ENCODE results near the gene KHSRP. TPM values are rescaled to one million over a fixed set of nuclear protein-coding genes. Genes with fewer than 3 reads are reported as not detected.

KHSRP gene
- total RNA-seq, 1 donor from 2014 or later: 152 TPM

DNA sequence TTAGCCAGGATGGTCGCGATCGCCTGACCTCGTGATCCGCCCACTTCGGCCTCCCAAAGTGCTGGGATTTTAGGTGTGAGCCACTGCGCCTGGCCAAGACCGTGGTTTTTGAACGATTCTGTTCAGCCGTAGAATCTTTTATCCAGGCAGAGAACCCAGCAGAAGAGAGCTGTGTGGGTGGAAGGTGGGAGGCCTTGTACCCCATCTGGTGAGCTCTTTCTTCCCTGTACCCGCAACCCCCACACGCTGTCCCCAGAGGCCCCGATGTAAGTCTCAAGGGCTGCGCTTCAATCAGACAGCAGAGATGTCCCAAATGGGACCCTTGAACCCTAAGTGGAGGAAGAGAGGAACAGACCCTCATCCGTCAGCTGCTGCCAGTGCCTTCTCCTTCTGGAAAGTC is 31.3 kb upstream of the KHSRP start:
- Histone ChIP-seq H3K4me3 (no peak overlapping the region), H3K4me1 (peaks cover 0 to 3% of the 10 kb centered on the region in 2 donors), H3K9me3 (peaks cover 0 to 5% of the 10 kb centered on the region in 2 donors), H3K27ac (no peak overlapping the region), H3K36me3 (peaks cover 28 to 49% of the 10 kb centered on the region in 2 donors), H3K27me3 (no peaks in the 10 kb centered on the region)
- intact Hi-C loops (cut with DNase I): no loop called here
- no peak for DNase-seq (ENCODE audit: low spot score in 2 of 2)
- TF ChIP-seq, protein P1, sequence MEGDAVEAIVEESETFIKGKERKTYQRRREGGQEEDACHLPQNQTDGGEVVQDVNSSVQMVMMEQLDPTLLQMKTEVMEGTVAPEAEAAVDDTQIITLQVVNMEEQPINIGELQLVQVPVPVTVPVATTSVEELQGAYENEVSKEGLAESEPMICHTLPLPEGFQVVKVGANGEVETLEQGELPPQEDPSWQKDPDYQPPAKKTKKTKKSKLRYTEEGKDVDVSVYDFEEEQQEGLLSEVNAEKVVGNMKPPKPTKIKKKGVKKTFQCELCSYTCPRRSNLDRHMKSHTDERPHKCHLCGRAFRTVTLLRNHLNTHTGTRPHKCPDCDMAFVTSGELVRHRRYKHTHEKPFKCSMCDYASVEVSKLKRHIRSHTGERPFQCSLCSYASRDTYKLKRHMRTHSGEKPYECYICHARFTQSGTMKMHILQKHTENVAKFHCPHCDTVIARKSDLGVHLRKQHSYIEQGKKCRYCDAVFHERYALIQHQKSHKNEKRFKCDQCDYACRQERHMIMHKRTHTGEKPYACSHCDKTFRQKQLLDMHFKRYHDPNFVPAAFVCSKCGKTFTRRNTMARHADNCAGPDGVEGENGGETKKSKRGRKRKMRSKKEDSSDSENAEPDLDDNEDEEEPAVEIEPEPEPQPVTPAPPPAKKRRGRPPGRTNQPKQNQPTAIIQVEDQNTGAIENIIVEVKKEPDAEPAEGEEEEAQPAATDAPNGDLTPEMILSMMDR (IDR thresholded peaks at IDR 0.05): no peak

DNA sequence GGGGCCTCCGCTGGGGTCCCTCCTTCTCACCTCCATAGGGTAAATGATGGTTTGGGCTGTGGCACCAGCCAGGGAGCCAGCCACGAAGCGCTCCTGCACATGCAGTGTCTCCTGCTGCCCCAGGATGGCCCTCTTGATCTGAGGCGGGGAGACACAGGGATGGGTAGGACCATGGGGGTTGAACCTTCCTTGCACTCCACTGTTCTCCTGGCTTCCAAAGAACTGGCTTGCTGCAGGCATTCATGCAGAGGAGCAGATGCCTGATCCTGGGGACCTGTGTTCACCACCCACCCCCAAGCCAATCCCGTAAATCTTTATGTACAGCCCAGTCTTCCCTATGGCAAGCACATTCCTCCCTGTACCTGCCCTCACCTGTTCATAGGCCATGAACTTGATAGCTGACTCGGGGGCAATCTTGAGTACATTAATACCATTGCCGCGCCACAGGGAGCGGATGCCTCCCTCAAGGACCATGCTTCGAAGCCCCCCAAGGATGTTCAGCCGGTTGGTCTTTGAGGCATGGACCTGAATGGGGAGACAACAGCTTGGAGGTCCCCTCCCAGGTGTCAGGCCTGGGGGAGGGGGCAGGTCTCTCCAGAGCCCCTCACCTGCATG is 29.4 kb upstream of the KHSRP start:
- intact Hi-C loops (cut with DNase I): no loop called here
- peaks cover 28 to 54% of the 10 kb centered on the region in 2 donors for H3K36me3 ChIP-seq

DNA sequence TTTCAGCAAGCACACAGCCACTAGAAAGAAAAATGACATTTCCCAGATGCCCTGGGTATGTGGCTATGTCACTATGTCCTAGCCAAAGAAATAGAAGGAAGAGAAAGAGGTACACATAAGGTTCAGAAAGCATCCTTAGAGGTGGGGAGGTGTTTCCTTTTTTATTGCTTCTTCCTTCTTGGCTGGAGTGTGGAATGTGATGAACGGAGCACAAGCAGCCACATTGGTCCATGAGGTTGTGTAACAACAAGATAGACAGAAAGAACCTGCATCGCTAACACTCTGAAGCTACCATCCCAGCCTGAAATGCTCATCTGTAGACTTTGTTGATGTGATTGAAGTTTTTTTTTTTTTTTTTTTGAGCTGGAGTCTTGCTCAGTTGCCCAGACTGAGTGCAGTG is 28.3 kb upstream of the KHSRP start:
- intact Hi-C loops (cut with DNase I): no loop called here
- DNase-seq (ENCODE audit: low spot score in 2 of 2): no peak
- Histone ChIP-seq H3K27me3 (no peaks in the 10 kb centered on the region), H3K36me3 (peaks cover 28 to 54% of the 10 kb centered on the region in 2 donors), H3K4me1 (no peaks in the 10 kb centered on the region), H3K27ac (no peak overlapping the region), H3K4me3 (no peak overlapping the region), H3K9me3 (peaks cover 0 to 5% of the 10 kb centered on the region in 2 donors)
- TF ChIP-seq, protein P1 (IDR thresholded peaks at IDR 0.05): no peak

More for the DNA sequence above, 29.4 kb upstream of the KHSRP start:
- TF ChIP-seq, protein P1 (IDR thresholded peaks at IDR 0.05): no peak
- Histone ChIP-seq H3K9me3 (peaks cover 0 to 5% of the 10 kb centered on the region in 2 donors), H3K27me3 (no peaks in the 10 kb centered on the region), H3K27ac (no peak overlapping the region), H3K4me3 (no peak overlapping the region), H3K4me1 (no peaks in the 10 kb centered on the region)
- DNase-seq (ENCODE audit: low spot score in 2 of 2): no peak

DNA sequence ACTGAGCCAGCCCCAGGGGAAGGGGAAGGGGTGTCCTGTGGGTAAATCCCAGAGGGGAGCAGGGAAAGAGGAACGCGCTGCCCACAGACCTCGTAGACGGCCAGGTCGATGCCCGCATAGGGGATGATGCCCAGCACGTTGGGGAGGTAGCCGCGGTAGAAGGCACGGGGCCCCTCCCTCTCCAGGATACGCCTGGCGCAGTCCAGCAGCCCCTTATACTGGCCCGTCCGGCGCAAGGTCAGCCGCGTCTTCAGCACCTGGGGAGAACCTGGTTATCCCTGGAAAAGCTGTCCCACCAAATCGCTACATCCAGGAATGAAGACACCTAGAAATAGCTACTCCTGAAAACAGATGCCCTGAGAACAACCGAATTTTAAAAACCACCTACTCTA is 27.6 kb upstream of the KHSRP start:
- Histone ChIP-seq H3K9me3 (peaks cover 0 to 5% of the 10 kb centered on the region in 2 donors), H3K27me3 (no peaks in the 10 kb centered on the region), H3K27ac (no peak overlapping the region), H3K4me3 (no peak overlapping the region), H3K4me1 (no peaks in the 10 kb centered on the region), H3K36me3 (peaks cover 28 to 58% of the 10 kb centered on the region in 2 donors)
- DNase-seq (ENCODE audit: low spot score in 2 of 2): no peak
- TF ChIP-seq, protein P1 (IDR thresholded peaks at IDR 0.05): no peak
- intact Hi-C loops (cut with DNase I): no loop called here

DNA sequence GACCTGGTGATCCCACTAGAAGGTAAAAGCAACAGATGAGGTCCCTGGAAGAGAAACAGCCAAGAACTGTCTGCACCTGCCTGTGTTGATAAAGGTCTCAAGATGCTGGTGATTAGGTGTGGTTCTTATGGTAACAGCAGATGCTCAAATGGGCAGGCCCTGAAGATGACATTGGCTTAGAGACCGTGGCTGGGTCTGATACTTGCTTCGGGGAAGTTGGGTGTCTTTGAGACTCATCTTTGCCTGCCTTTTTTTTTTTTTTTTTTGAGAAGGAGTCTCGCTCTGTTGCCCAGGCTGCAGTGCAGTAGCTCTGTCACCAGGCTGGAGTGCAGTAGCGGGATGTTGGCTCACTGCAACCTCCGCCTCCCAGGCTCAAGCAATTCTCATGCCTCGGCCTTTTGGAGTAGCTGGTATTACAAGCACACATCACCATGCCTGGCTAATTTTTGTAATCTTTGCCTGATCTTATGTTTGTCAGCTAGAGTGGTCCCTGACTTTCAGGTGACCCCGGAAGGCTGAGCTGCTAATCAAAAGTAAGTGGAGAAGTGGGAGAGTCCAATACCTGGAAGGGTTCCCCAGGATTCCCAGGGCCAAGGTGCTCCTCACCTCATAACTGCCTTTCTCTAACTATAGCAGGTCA is 27.1 kb upstream of the KHSRP start:
- Histone ChIP-seq H3K4me3 (no peak overlapping the region), H3K27ac (no peak overlapping the region), H3K36me3 (peaks cover 31 to 63% of the 10 kb centered on the region in 2 donors), H3K27me3 (no peaks in the 10 kb centered on the region), H3K4me1 (no peaks in the 10 kb centered on the region), H3K9me3 (peaks cover 0 to 5% of the 10 kb centered on the region in 2 donors)
- intact Hi-C loops (cut with DNase I): no loop called here
- TF ChIP-seq, protein P1 (IDR thresholded peaks at IDR 0.05): no peak
- no peak for DNase-seq (ENCODE audit: low spot score in 2 of 2)

Measured in ascending aorta (tissue), 2 donors.